HEK293T (cell line): ENCODE results near the gene FBXO41.

ENCODE experiments used
- ARNT ChIP-seq: fragments of 450-650 bp; IDR thresholded peaks from 2 replicates; pipeline ENCODE4 v1.6.1; 2017; ENCODE audit warnings: mild to moderate bottlenecking
- BHLHE40 ChIP-seq: fragments of 450-650 bp; IDR thresholded peaks from 2 replicates; pipeline ENCODE4 v1.6.1; 2016; ENCODE audit warnings: mild to moderate bottlenecking, moderate library complexity, borderline replicate concordance
- CTBP1 ChIP-seq: fragments of 450-650 bp; IDR thresholded peaks from 2 replicates; pipeline ENCODE4 v1.6.1; 2016; ENCODE audit warnings: borderline replicate concordance
- FOXA1 ChIP-seq: fragments of 450-650 bp; IDR thresholded peaks from 2 replicates; pipeline ENCODE4 v1.6.1; 2016; ENCODE audit warnings: mild to moderate bottlenecking
- FOXK2 ChIP-seq: fragments of 450-650 bp; IDR thresholded peaks from 2 replicates; pipeline ENCODE4 v1.6.1; 2016; ENCODE audit warnings: mild to moderate bottlenecking
- LEF1 ChIP-seq: fragments of 450-650 bp; IDR thresholded peaks from 2 replicates; pipeline ENCODE4 v1.6.1; 2017; ENCODE audit warnings: mild to moderate bottlenecking, borderline replicate concordance
- SP1 ChIP-seq: fragments of 450-650 bp; IDR thresholded peaks from 2 replicates; pipeline ENCODE4 v1.6.1; 2017
- SUZ12 ChIP-seq: fragments of 450-650 bp; IDR thresholded peaks from 2 replicates; pipeline ENCODE4 v1.6.1; 2016; ENCODE audit warnings: mild to moderate bottlenecking
- TARDBP ChIP-seq: fragments of 450-650 bp; IDR thresholded peaks from 2 replicates; pipeline ENCODE4 v1.6.1; 2016
- ZNF384 ChIP-seq: fragments of 450-650 bp; IDR thresholded peaks from 2 replicates; pipeline ENCODE4 v1.6.1; 2016
- TF ChIP-seq, protein P1 (sequence below): fragments of 450-650 bp; IDR thresholded peaks from 2 replicates; pipeline ENCODE4 v1.6.1; 2016

DNA sequence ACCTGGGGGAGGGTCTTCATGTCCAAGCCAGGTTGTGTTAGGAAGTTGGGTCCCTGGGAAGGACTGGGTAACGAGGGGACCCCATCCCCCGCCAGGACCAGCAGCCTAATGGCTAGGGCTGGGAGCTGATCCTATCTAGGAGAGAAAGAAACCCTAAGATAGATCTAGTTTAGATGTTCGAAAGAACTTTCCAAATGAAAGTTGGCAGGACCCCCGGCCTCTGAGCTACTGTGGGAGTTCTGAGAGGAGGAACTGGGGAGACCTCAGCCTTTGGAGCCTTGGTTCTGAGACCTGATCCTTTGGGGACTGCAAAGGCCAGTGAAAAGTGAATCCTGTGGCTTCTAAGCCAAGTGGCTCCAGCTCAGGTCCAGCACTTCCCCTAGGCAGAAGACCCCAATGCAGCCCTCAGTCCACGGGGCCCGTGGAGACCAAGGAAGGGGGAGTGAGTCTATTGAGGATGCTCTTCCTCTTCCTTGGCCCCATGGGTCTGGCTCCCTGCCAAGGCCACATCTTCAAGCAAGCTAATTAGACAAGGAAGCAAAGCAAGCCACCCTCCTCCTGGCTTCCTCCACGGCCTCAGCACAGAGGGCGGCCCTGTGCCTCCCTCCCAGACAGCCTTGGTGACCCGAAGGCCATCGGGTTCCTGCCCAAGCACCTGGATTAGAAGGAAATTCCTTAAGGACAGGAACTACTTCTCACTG is 26.7 kb downstream of the FBXO41 start:
- TF ChIP-seq SP1 (no peak), ZNF384 (no peak), TARDBP (no peak), FOXA1 (no peak), BHLHE40 (no peak), FOXK2 (no peak), SUZ12 (no peak), ARNT (no peak), CTBP1 (no peak), LEF1 (no peak)
- TF ChIP-seq, protein P1, sequence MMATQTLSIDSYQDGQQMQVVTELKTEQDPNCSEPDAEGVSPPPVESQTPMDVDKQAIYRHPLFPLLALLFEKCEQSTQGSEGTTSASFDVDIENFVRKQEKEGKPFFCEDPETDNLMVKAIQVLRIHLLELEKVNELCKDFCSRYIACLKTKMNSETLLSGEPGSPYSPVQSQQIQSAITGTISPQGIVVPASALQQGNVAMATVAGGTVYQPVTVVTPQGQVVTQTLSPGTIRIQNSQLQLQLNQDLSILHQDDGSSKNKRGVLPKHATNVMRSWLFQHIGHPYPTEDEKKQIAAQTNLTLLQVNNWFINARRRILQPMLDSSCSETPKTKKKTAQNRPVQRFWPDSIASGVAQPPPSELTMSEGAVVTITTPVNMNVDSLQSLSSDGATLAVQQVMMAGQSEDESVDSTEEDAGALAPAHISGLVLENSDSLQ, result no peak
